Gastroesophageal sphincter (tissue), 4 donors: ENCODE data around the gene KDM2B. TPM values are rescaled to one million over a fixed set of nuclear protein-coding genes. Genes with fewer than 3 reads are reported as not detected.

Source experiments
- ATAC-seq: fragments of 150-250 bp; one replicate; pipeline ENCODE4 v1.9.1; 2016; ENCODE audit warnings: mild to moderate bottlenecking, moderate library complexity
- H3K27ac ChIP-seq, 4 donors: fragments of 200-600 bp; sonication (generic) in 3 of 4; 1 replicate in 3 of 4; 2 replicates in 1 of 4; pipeline ENCODE4 v1.5.1; 2016 to 2019
- H3K27me3 ChIP-seq: fragments of 200-600 bp; sonication (generic); one replicate; pipeline ENCODE4 v1.5.1; 2019
- H3K36me3 ChIP-seq, 2 donors: fragments of 200-600 bp; sonication (generic); one replicate each; pipeline ENCODE4 v1.5.1; 2019; ENCODE audit warnings: control low read depth in 1 of 2
- H3K4me1 ChIP-seq, 3 donors: fragments of 200-600 bp; sonication (generic); 1 replicate in 2 of 3; 2 replicates in 1 of 3; pipeline ENCODE4 v1.5.1; 2016 to 2019; ENCODE audit warnings: control low read depth in 2 of 3
- H3K4me3 ChIP-seq, 2 donors: fragments of 200-600 bp; sonication (generic); one replicate each; pipeline ENCODE4 v1.5.1; 2019; ENCODE audit warnings: mild to moderate bottlenecking in 1 of 2, moderate library complexity in 1 of 2
- H3K9me3 ChIP-seq, 3 donors: fragments of 200-600 bp; sonication (generic); one replicate each; pipeline ENCODE4 v1.5.1; 2017 to 2019; ENCODE audit warnings: control low read depth in 2 of 3
- EP300 ChIP-seq: sonication (generic); formaldehyde crosslinking; IDR thresholded peaks from one replicate; pipeline ENCODE4 v1.6.1; 2017; ENCODE audit warnings: antibody characterized with exemption, mild to moderate bottlenecking
- POLR2A ChIP-seq, 2 donors: fragments of 450-650 bp; IDR thresholded peaks; one replicate each; pipeline ENCODE4 v1.6.1; 2017; ENCODE audit warnings: antibody characterized with exemption in 2 of 2, mild to moderate bottlenecking in 2 of 2, moderate library complexity in 1 of 2
- POLR2AphosphoS5 ChIP-seq: sonication (generic); formaldehyde crosslinking; IDR thresholded peaks from one replicate; pipeline ENCODE4 v1.6.1; 2017; ENCODE audit warnings: antibody characterized with exemption
- WGBS, 2 donors: methylation state at CpG; one replicate each; pipeline ENCODE4 v1.1.5; 2018; ENCODE audit warnings: low coverage in 1 of 2; 5-methylcytosine and 5-hydroxymethylcytosine counted together
- total RNA-seq, 4 donors: library from RNA; depleted of rRNA; stranded (reverse); fragments of >200 nt; gene quantifications; one replicate each; pipeline ENCODE4 v1.1.0, GENCODE V29; 2016
- TF ChIP-seq, protein P1 (sequence below), 4 experiments: fragments of 200-600 bp in 2 of 4; fragments of 450-650 bp in 2 of 4; sonication (generic) in 1 of 4; IDR thresholded peaks; one replicate each; pipeline ENCODE4 v1.5.1; 2017 to 2019; ENCODE audit warnings: antibody characterized with exemption in 4 of 4, mild to moderate bottlenecking in 2 of 4, moderate library complexity in 2 of 4

KDM2B gene
- total RNA-seq, 4 donors from 2014 or later: 10.0 to 26.5 (median 15.0) TPM

DNA sequence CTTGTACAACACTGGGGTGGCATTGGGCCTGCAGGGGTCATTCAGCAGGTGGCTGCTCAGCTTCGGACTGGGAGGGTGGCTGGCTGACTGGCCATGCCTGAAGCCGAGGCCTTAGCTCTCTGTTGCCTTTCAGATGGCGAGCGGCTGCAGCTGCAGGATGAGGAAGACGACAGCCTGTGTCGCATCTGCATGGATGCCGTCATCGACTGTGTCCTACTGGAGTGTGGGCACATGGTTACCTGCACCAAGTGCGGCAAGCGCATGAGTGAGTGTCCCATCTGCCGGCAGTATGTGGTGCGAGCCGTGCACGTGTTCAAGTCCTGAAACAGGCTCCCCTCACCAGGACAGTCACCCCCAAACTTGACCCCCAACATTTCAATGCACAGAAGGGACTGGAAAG lies 157.6 kb downstream of the KDM2B start:
- H3K4me1 ChIP-seq: peaks cover 0 to 59% (median 0%) of the 10 kb centered on the region in 3 donors
- peaks cover 0 to 91% of the 10 kb centered on the region in 2 donors for H3K36me3 ChIP-seq
- H3K27ac ChIP-seq: peak overlapping the region in 3 of 4 donors; percentile 78 to 82 (median 81)
- TF ChIP-seq POLR2A (IDR thresholded peaks at IDR 0.05) (no peak), EP300 (no peak), POLR2AphosphoS5 (no peak)
- TF ChIP-seq, protein P1, sequence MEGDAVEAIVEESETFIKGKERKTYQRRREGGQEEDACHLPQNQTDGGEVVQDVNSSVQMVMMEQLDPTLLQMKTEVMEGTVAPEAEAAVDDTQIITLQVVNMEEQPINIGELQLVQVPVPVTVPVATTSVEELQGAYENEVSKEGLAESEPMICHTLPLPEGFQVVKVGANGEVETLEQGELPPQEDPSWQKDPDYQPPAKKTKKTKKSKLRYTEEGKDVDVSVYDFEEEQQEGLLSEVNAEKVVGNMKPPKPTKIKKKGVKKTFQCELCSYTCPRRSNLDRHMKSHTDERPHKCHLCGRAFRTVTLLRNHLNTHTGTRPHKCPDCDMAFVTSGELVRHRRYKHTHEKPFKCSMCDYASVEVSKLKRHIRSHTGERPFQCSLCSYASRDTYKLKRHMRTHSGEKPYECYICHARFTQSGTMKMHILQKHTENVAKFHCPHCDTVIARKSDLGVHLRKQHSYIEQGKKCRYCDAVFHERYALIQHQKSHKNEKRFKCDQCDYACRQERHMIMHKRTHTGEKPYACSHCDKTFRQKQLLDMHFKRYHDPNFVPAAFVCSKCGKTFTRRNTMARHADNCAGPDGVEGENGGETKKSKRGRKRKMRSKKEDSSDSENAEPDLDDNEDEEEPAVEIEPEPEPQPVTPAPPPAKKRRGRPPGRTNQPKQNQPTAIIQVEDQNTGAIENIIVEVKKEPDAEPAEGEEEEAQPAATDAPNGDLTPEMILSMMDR (IDR thresholded peaks at IDR 0.05): no peak
- WGBS, 2 donors: 95 to 100% methylated on average over 1 to 2 of the region's 14 CpGs
- no peaks in the 10 kb centered on the region for H3K27me3 ChIP-seq
- ATAC-seq: no peak
- no peaks in the 10 kb centered on the region for H3K9me3 ChIP-seq
- no peak overlapping the region for H3K4me3 ChIP-seq

DNA sequence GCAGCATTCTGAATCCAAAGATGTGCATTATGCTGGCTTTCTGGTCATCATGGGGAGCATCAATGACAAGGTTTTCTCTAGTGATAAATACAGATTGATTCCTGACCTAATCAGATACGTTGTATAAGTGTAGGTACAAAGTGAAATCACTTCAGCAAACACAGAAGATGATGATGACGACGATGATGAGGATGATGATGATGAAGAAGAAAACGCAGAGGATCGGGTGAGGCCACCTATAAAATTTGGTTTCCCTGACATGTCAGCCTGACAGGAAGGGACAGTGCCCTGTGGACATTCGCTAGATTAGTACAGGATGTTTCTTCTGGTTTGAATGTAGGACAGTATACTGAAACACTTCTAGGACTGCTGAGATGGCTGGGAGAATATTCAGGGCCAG lies 160.7 kb downstream of the KDM2B start:
- Histone ChIP-seq H3K27ac (peak overlapping the region in 1 of 4 donors; percentile 78), H3K9me3 (no peaks in the 10 kb centered on the region), H3K4me3 (no peak overlapping the region), H3K4me1 (peaks cover 0 to 45% (median 0%) of the 10 kb centered on the region in 3 donors), H3K27me3 (no peaks in the 10 kb centered on the region), H3K36me3 (peaks cover 3 to 84% of the 10 kb centered on the region in 2 donors)
- WGBS, 2 donors: 84 to 100% methylated on average over 2 to 6 of the region's 6 CpGs
- no peak for ATAC-seq
- TF ChIP-seq POLR2AphosphoS5: no peak
- no peak for TF ChIP-seq POLR2A (IDR thresholded peaks at IDR 0.05)
- TF ChIP-seq, protein P1 (IDR thresholded peaks at IDR 0.05): no peak
- TF ChIP-seq EP300: no peak

DNA sequence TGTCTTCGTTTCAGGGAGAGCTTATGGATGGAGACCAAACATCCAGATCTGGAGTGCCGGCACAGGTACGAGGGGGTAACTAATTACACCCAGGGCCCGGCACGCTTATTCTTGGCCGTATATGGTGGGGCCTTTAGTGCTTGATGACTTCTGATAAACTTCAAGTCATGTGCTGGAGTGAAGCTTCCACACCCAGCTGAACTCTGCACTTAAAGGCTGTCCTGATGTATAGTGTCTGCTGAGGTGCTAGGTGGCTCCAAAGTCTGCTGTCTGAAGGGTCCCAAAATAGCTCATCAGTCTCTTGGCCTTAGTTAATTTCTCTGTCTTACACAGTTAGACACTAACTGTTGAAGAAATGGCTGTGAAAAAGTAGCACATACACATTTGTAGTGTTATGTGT lies 163.0 kb downstream of the KDM2B start:
- H3K27ac ChIP-seq: no peak overlapping the region
- H3K27me3 ChIP-seq: no peaks in the 10 kb centered on the region
- H3K9me3 ChIP-seq: no peaks in the 10 kb centered on the region
- peaks cover 0 to 22% (median 0%) of the 10 kb centered on the region in 3 donors for H3K4me1 ChIP-seq
- peaks cover 3 to 67% of the 10 kb centered on the region in 2 donors for H3K36me3 ChIP-seq
- WGBS, 2 donors: 68% methylated on average over 4 of the region's 6 CpGs; no CpG with 5 or more reads in 1 of the 2 donors
- TF ChIP-seq POLR2AphosphoS5 (no peak), EP300 (no peak), POLR2A (IDR thresholded peaks at IDR 0.05) (no peak)
- TF ChIP-seq, protein P1 (IDR thresholded peaks at IDR 0.05): no peak
- H3K4me3 ChIP-seq: no peak overlapping the region
- ATAC-seq: no peak

DNA sequence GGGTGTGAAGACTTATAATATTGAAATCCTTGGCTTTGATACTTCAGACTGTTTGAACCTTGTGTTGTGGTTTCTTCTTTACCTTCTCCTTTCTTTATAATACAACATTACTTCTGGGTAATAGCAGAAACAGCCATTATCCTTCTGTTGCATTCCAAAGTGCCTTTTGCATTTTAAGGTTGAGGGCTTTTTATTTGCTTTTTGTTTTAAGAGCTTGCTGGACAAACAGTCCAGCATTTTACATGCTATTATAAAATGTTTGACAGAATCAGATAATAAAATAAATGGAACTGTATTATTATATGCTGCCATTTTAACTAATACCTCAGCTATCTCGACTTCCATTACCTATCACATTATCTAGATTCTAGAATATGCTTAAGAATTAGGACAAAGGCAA lies 166.9 kb downstream of the KDM2B start:
- Histone ChIP-seq H3K27ac (no peak overlapping the region), H3K9me3 (no peaks in the 10 kb centered on the region), H3K27me3 (no peaks in the 10 kb centered on the region), H3K4me1 (peaks cover 0 to 7% (median 0%) of the 10 kb centered on the region in 3 donors), H3K4me3 (no peak overlapping the region), H3K36me3 (peaks cover 3 to 43% of the 10 kb centered on the region in 2 donors)
- TF ChIP-seq, protein P1 (IDR thresholded peaks at IDR 0.05): no peak
- TF ChIP-seq POLR2AphosphoS5 (no peak), POLR2A (IDR thresholded peaks at IDR 0.05) (no peak), EP300 (no peak)
- 71 to 100% methylated on average over 1 of the region's 1 CpG for WGBS, 2 donors
- no peak for ATAC-seq

DNA sequence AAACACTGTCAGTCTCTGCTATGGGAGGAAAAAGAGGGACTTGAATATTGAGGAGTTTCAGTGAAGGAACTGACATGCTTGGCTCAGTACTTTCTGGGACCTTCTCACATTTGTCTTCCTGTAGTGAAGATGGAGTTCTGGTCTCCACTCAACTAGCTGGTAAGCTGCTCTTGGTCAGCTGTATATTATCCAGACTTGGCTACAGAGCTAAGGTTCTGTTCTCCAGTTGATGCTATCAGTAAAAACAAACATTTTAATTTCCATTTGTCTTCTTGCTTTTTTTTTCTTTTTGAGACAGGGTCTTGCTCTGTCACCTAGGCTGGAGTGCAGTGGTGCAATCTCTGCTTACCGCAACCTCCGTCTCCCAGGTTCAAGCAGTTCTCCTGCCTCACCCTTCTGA lies 175.6 kb downstream of the KDM2B start:
- Histone ChIP-seq H3K27me3 (no peaks in the 10 kb centered on the region), H3K4me3 (no peak overlapping the region), H3K36me3 (peaks cover 0 to 27% of the 10 kb centered on the region in 2 donors), H3K4me1 (peaks cover 0 to 49% (median 8%) of the 10 kb centered on the region in 3 donors), H3K9me3 (no peaks in the 10 kb centered on the region), H3K27ac (no peak overlapping the region)
- no peak for ATAC-seq
- TF ChIP-seq EP300 (no peak), POLR2A (IDR thresholded peaks at IDR 0.05) (no peak), POLR2AphosphoS5 (no peak)
- TF ChIP-seq, protein P1 (IDR thresholded peaks at IDR 0.05): no peak
- 93 to 100% methylated on average over 2 of the region's 2 CpGs for WGBS, 2 donors
